ENCODE results near the gene SETD3. TPM values are rescaled to one million over a fixed set of nuclear protein-coding genes. Genes with fewer than 3 reads are reported as not detected.
A peak's percentile ranks its signal among the peaks of the same experiment; 100 is the strongest.

SETD3 gene
- total RNA-seq, 1 donor from 2014 or later, result 47.7 TPM

DNA sequence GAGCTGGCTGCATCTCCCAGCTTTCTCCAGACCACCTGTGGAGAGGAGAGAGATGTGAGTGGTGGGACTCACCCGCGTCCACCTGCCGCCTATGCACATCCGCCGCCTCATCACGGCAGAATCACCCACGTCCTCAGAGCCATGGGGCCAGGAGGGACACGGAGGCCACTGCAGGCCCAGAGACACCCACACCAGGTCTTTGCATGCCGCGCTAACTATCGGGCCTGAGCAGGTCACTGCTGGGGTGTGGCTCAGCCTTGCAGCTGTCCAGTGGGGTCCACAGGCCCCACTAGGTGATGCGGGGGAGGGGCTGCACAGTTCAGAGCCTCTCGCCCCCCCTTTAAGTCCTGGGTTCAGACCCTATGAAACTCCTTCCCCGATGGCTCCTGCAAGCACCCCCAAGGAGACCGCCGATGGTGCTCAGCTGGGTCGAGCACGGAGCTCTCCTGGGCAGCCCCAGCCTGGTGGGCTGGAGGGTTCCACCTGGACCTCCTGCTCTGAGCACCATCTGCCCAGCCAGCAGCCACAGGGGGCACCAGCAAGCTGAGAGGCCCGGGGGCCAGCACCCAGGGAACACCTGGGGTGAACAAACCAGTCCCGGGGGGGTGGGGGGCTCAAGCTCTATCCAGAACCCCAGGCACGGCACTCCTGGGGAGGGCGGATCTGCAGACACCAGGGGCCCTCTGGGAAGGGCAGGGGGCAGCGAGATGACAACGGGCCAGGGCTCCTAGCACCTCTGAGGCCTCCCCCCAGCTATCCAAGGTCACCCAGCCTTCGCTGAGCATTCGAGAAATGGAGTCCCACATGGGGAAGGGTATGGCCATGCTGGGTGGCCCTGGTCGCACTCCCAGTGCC is 34.9 kb upstream of the SETD3 start:
- no peak overlapping the region for H3K4me3 Mint-ChIP-seq
- H3K27ac Mint-ChIP-seq, result no peak overlapping the region
- peaks cover 2% of the 10 kb centered on the region for H3K36me3 Mint-ChIP-seq
- no peak for DNase-seq (ENCODE audit: low spot score in 2 of 2, unreplicated experiment in 2 of 2)
- H3K27me3 Mint-ChIP-seq (ENCODE audit: low read depth), result no peaks in the 10 kb centered on the region
- no peaks in the 10 kb centered on the region for H3K4me1 Mint-ChIP-seq
- H3K9me3 Mint-ChIP-seq, result no peaks in the 10 kb centered on the region
- TF ChIP-seq, protein P1, sequence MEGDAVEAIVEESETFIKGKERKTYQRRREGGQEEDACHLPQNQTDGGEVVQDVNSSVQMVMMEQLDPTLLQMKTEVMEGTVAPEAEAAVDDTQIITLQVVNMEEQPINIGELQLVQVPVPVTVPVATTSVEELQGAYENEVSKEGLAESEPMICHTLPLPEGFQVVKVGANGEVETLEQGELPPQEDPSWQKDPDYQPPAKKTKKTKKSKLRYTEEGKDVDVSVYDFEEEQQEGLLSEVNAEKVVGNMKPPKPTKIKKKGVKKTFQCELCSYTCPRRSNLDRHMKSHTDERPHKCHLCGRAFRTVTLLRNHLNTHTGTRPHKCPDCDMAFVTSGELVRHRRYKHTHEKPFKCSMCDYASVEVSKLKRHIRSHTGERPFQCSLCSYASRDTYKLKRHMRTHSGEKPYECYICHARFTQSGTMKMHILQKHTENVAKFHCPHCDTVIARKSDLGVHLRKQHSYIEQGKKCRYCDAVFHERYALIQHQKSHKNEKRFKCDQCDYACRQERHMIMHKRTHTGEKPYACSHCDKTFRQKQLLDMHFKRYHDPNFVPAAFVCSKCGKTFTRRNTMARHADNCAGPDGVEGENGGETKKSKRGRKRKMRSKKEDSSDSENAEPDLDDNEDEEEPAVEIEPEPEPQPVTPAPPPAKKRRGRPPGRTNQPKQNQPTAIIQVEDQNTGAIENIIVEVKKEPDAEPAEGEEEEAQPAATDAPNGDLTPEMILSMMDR (IDR thresholded peaks at IDR 0.05; ENCODE audit: unreplicated experiment), result no peak

DNA sequence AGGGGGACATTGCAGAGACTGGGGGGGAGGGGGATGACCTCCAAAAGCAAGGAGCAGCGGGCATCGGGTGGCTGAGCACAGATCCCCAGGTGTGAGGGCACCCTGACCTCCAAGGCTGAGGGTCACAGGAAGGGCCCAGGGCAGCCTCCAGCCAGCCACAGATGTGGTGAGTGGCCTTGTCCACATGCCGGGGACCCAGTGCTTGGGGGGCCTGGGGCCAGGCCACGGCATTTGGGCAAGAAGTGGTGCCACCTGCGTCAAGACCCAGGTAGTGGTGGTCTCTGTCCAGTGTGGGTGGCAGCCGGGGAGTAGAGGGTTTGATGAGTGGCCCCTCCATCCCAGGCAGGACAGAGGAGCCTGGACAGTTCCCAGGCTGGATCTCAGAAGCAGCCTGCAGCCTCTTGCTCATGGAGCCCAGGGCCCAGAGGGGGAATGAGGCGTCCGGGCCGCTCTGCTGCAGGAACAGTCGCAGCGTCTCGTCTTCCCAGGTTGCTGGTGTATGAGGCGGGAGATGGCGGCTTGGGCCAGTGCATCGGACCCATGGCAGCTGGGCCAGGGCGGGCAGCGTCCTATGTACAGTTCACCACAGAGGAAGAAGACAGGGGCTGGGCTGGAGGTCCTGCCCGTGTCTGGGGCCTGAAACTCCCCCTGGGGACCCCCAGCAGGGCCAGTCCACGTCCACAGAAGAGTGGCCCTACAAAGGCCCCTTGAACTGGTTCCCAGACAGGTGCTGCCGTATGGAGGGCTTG is 34.1 kb upstream of the SETD3 start:
- TF ChIP-seq, protein P1 (IDR thresholded peaks at IDR 0.05; ENCODE audit: unreplicated experiment), result no peak
- DNase-seq (ENCODE audit: low spot score in 2 of 2, unreplicated experiment in 2 of 2), result peak in 1 of 2 experiments; percentile 17
- H3K36me3 Mint-ChIP-seq, result peaks cover 2% of the 10 kb centered on the region
- no peak overlapping the region for H3K27ac Mint-ChIP-seq
- no peaks in the 10 kb centered on the region for H3K4me1 Mint-ChIP-seq
- H3K4me3 Mint-ChIP-seq, result no peak overlapping the region
- H3K9me3 Mint-ChIP-seq, result no peaks in the 10 kb centered on the region
- no peaks in the 10 kb centered on the region for H3K27me3 Mint-ChIP-seq (ENCODE audit: low read depth)

DNA sequence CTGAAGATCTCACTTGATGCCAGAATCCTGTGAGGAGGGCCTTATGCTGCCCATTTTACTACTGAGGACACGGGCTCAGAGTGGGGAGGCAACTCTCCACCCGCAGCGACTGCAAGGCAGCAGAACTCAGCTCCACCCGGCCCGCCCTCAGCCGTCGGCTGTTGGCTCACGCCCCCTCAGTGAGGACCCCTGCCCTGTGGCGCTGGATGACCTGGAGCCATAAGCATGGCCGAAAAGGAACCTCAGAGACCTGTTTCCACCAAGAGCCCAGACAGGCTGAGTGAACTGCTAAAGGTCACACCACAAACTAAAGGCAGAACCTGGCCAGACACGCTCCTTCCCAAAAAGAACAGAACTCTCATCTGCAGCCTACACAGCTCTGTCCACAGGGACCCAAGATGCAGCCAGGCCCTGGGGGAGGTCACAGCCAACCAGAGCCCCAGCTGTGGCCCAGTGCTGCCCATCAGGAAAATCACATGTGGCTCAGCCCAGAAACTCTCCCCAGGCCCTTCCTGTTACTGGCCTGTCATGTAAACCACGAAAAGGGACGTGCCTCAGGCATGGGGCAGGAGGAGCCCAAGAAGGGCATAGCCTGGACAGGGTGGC is 33.4 kb upstream of the SETD3 start:
- TF ChIP-seq, protein P1 (IDR thresholded peaks at IDR 0.05; ENCODE audit: unreplicated experiment), result no peak
- no peaks in the 10 kb centered on the region for H3K4me1 Mint-ChIP-seq
- H3K27me3 Mint-ChIP-seq (ENCODE audit: low read depth), result no peaks in the 10 kb centered on the region
- H3K36me3 Mint-ChIP-seq, result peaks cover 4% of the 10 kb centered on the region
- no peak overlapping the region for H3K4me3 Mint-ChIP-seq
- no peaks in the 10 kb centered on the region for H3K9me3 Mint-ChIP-seq
- DNase-seq (ENCODE audit: low spot score in 2 of 2, unreplicated experiment in 2 of 2), result no peak
- no peak overlapping the region for H3K27ac Mint-ChIP-seq

DNA sequence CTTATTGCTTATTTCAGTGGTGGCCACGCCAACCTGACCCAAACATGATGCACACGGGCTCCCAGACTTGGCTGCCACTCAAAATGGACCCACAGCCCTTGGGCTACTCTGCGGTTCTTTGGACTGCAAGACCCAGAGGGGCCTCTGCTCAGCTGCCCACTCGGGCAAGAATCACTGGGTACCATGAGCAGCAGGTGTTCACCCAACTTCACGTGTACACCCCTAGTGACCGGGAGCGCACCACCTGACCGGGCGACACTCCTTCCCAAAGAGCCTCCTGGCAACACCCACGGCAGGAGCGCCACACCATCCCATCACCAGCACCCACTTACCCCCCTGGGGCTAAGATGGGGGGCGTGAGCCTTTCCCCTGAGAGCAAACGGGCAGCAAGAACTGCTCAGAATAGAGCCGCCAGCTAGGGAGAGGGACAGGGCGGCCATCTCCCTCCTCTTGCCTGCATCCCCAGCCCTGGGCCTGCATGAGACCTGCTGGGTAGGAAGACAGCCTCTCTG is 32.6 kb upstream of the SETD3 start:
- H3K27ac Mint-ChIP-seq, result no peak overlapping the region
- no peak overlapping the region for H3K4me3 Mint-ChIP-seq
- no peaks in the 10 kb centered on the region for H3K4me1 Mint-ChIP-seq
- DNase-seq (ENCODE audit: low spot score in 2 of 2, unreplicated experiment in 2 of 2), result no peak
- no peaks in the 10 kb centered on the region for H3K9me3 Mint-ChIP-seq
- TF ChIP-seq, protein P1 (IDR thresholded peaks at IDR 0.05; ENCODE audit: unreplicated experiment), result no peak
- peaks cover 4% of the 10 kb centered on the region for H3K36me3 Mint-ChIP-seq
- no peaks in the 10 kb centered on the region for H3K27me3 Mint-ChIP-seq (ENCODE audit: low read depth)

DNA sequence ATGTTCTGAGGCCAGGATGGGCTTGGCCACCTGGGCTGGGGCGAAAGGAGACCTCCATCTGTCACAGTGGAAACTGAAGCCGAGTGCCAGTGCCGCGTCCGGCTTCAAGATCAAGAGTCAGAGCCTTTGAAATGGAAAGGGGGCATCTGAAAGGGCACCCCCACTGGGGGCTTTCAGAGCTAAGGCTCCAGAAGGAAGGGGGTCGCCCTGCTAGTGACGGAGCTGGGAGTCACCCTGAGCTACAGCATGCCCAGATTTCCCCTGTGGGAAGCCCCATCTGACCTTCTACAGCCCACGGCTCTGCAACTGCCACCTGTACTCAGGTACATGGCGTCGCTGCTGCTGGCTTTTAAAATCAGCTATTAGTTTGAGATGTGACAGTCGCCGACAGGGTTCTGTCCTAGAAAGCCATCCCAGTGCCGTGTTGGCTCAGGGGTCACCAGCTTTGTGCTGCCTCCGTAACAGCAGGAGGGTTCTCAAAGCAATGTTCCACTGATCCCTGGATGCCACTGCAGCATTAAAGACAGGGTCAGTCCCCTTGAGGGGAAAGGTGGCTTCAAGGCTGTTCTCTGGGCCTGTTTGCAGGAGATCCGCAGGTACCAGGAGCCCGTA is 32.0 kb upstream of the SETD3 start:
- TF ChIP-seq, protein P1 (IDR thresholded peaks at IDR 0.05; ENCODE audit: unreplicated experiment), result no peak
- H3K9me3 Mint-ChIP-seq, result no peaks in the 10 kb centered on the region
- DNase-seq (ENCODE audit: low spot score in 2 of 2, unreplicated experiment in 2 of 2), result no peak
- no peak overlapping the region for H3K27ac Mint-ChIP-seq
- no peaks in the 10 kb centered on the region for H3K4me1 Mint-ChIP-seq
- H3K4me3 Mint-ChIP-seq, result no peak overlapping the region
- no peaks in the 10 kb centered on the region for H3K27me3 Mint-ChIP-seq (ENCODE audit: low read depth)
- H3K36me3 Mint-ChIP-seq, result peaks cover 7% of the 10 kb centered on the region

All from mesothelial cell of epicardium (in vitro differentiated cells).